CD4-positive, CD25-positive, alpha-beta regulatory T cell (primary cell): Measurements from ENCODE around the gene VMO1. TPM values are rescaled to one million over a fixed set of nuclear protein-coding genes. Genes with fewer than 3 reads are reported as not detected.

Source experiments
- polyA plus RNA-seq, 4 donors: library from polyadenylated mRNA; unstranded; fragments of 300-500 nt; fragmentation: Illumina TruSeq; gene quantifications; one replicate each; pipeline ENCODE4 v1.2.3, GENCODE V29; 2021
- total RNA-seq: library from RNA; stranded (reverse); gene quantifications from one replicate; pipeline ENCODE4 v1.2.3, GENCODE V29; 2022

VMO1 gene
- total and polyA plus RNA-seq, 5 donors from 2014 or later = 0.71 TPM; not detected in 4

Other genes starting within 250 kb of the VMO1 start
- 59.3 TPM for gene MYBBP1A, start 231.0 kb downstream of the VMO1 start, total RNA-seq
- gene MYBBP1A, start 231.0 kb downstream of the VMO1 start, polyA plus RNA-seq = 10 to 100 TPM in 2 of 4 donors, 1 to 10 TPM in 2; 7.7 to 13.6 (median 10.7) TPM
- not detected for gene GGT6, start 225.8 kb downstream of the VMO1 start, total RNA-seq
- not detected for gene GGT6, start 225.8 kb downstream of the VMO1 start, polyA plus RNA-seq
- not detected for gene SMTNL2, start 201.8 kb downstream of the VMO1 start, total RNA-seq
- gene SMTNL2, start 201.8 kb downstream of the VMO1 start, polyA plus RNA-seq = not detected
- not detected for gene ALOX15, start 144.7 kb downstream of the VMO1 start, total RNA-seq
- gene ALOX15, start 144.7 kb downstream of the VMO1 start, polyA plus RNA-seq = not detected
- gene PELP1, start 82.2 kb downstream of the VMO1 start, total RNA-seq = 51.9 TPM
- 1 to 10 TPM; 6.2 to 8.6 (median 7.8) TPM for gene PELP1, start 82.2 kb downstream of the VMO1 start, polyA plus RNA-seq
- gene ARRB2, start 75.7 kb downstream of the VMO1 start, total RNA-seq = 197 TPM
- 10 to 100 TPM; 22.4 to 37.5 (median 28.9) TPM for gene ARRB2, start 75.7 kb downstream of the VMO1 start, polyA plus RNA-seq
- 9.3 TPM for gene MED11, start 54.9 kb downstream of the VMO1 start, total RNA-seq
- 10 to 100 TPM; 40.0 to 46.8 (median 43.9) TPM for gene MED11, start 54.9 kb downstream of the VMO1 start, polyA plus RNA-seq
- gene ZMYND15, start 46.5 kb downstream of the VMO1 start, total RNA-seq = 1.0 TPM
- gene ZMYND15, start 46.5 kb downstream of the VMO1 start, polyA plus RNA-seq = not detected
- 7.3 TPM for gene CXCL16, start 46.4 kb downstream of the VMO1 start, total RNA-seq
- under 1 TPM in 3 of 4 donors, not detected in 1; 0.41 to 0.79 (median 0.45) TPM for gene CXCL16, start 46.4 kb downstream of the VMO1 start, polyA plus RNA-seq
- not detected for gene TM4SF5, start 14.5 kb downstream of the VMO1 start, total RNA-seq
- not detected for gene TM4SF5, start 14.5 kb downstream of the VMO1 start, polyA plus RNA-seq
- gene GLTPD2, start 2.6 kb upstream of the VMO1 start, total RNA-seq = 0.39 TPM
- gene GLTPD2, start 2.6 kb upstream of the VMO1 start, polyA plus RNA-seq = under 1 TPM in 1 of 4 donors, not detected in 3; 0.43 TPM
- gene PSMB6, start 9.8 kb upstream of the VMO1 start, total RNA-seq = 64.7 TPM
- gene PSMB6, start 9.8 kb upstream of the VMO1 start, polyA plus RNA-seq = 100 to 1,000 TPM; 281 to 354 (median 319) TPM
- gene PLD2, start 20.8 kb upstream of the VMO1 start, total RNA-seq = 36.4 TPM
- gene PLD2, start 20.8 kb upstream of the VMO1 start, polyA plus RNA-seq = 1 to 10 TPM; 1.6 to 4.7 (median 1.9) TPM
- 235 TPM for gene MINK1, start 47.0 kb upstream of the VMO1 start, total RNA-seq
- 10 to 100 TPM in 3 of 4 donors, 1 to 10 TPM in 1; 9.4 to 13.4 (median 11.6) TPM for gene MINK1, start 47.0 kb upstream of the VMO1 start, polyA plus RNA-seq
- 45.6 TPM for gene C17orf107, start 113.2 kb upstream of the VMO1 start, total RNA-seq
- 1 to 10 TPM; 1.1 to 1.5 (median 1.3) TPM for gene C17orf107, start 113.2 kb upstream of the VMO1 start, polyA plus RNA-seq
- 3.8 TPM for gene CHRNE, start 116.7 kb upstream of the VMO1 start, total RNA-seq
- gene CHRNE, start 116.7 kb upstream of the VMO1 start, polyA plus RNA-seq = under 1 TPM in 2 of 4 donors, not detected in 2; 0.15 to 0.25 TPM
- gene GP1BA, start 145.9 kb upstream of the VMO1 start, total RNA-seq = 1.9 TPM
- under 1 TPM in 2 of 4 donors, not detected in 2; 0.07 to 0.22 TPM for gene GP1BA, start 145.9 kb upstream of the VMO1 start, polyA plus RNA-seq
- 22.6 TPM for gene SLC25A11, start 153.7 kb upstream of the VMO1 start, total RNA-seq
- gene SLC25A11, start 153.7 kb upstream of the VMO1 start, polyA plus RNA-seq = 10 to 100 TPM; 69.3 to 78.4 (median 74.4) TPM
- 105 TPM for gene RNF167, start 153.9 kb upstream of the VMO1 start, total RNA-seq
- gene RNF167, start 153.9 kb upstream of the VMO1 start, polyA plus RNA-seq = 10 to 100 TPM; 31.5 to 58.2 (median 45.9) TPM
- 865 TPM for gene PFN1, start 162.2 kb upstream of the VMO1 start, total RNA-seq
- 1,000 to 10,000 TPM; 2,018 to 2,804 (median 2,386) TPM for gene PFN1, start 162.2 kb upstream of the VMO1 start, polyA plus RNA-seq
- 11.7 TPM for gene ENO3, start 164.8 kb upstream of the VMO1 start, total RNA-seq
- gene ENO3, start 164.8 kb upstream of the VMO1 start, polyA plus RNA-seq = 1 to 10 TPM in 1 of 4 donors, under 1 TPM in 3; 0.29 to 1.6 (median 0.41) TPM
- 52.5 TPM for gene SPAG7, start 181.5 kb upstream of the VMO1 start, total RNA-seq
- 100 to 1,000 TPM in 3 of 4 donors, 10 to 100 TPM in 1; 97.9 to 130 (median 106) TPM for gene SPAG7, start 181.5 kb upstream of the VMO1 start, polyA plus RNA-seq
- gene CAMTA2, start 201.3 kb upstream of the VMO1 start, total RNA-seq = 69.8 TPM
- 1 to 10 TPM; 4.7 to 7.9 (median 6.0) TPM for gene CAMTA2, start 201.3 kb upstream of the VMO1 start, polyA plus RNA-seq
- gene INCA1, start 211.2 kb upstream of the VMO1 start, total RNA-seq = not detected
- gene INCA1, start 211.2 kb upstream of the VMO1 start, polyA plus RNA-seq = under 1 TPM in 1 of 4 donors, not detected in 3; 0.99 TPM
- gene KIF1C, start 211.6 kb upstream of the VMO1 start, total RNA-seq = 22.9 TPM
- 1 to 10 TPM; 2.6 to 4.6 (median 3.8) TPM for gene KIF1C, start 211.6 kb upstream of the VMO1 start, polyA plus RNA-seq
- 0.22 TPM for gene SLC52A1, start 249.1 kb upstream of the VMO1 start, total RNA-seq
- gene SLC52A1, start 249.1 kb upstream of the VMO1 start, polyA plus RNA-seq = under 1 TPM in 2 of 4 donors, not detected in 2; 0.27 to 0.41 TPM